Nucleus accumbens (tissue), 56 donors: ENCODE results near the gene BLACAT1.
"Not testable (repeated sequence)": the region's sequence is repeated elsewhere in the genome, so short reads cannot be mapped to it uniquely, and the experiment has no call there.

Experiments
- DNase-seq, 56 donors: peaks; one replicate each; lab custom pipeline; 2025; lab: John Stamatoyannopoulos, UW

Gene BLACAT1

GRCh38 chr1:205422993-205423642 lies 32.7 kb downstream of the BLACAT1 start:
- DNase-seq, result no peak

DNA sequence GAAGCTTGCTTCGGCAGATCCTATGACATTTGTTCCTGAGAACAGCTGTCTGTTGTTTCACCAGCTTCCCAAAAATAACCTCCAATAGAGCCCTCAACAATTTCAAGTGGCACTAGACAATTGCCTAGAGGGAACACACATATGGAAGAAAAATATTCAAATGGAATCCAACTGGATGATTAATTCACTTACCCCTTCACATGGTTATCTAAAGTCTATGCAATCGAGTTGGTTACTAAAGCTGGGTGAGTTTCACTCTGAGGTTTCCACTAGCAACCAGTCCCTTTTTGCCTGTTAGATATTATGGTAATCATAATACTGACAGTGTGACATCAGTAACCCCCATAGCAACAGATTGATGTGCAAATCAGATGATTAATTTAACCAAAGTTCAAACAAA lies 34.0 kb downstream of the BLACAT1 start, which contains the start of gene LEMD1:
Gene LEMD1, minus strand, starts transcription at position 259 of the 400 bp plus-strand sequence. CDS start 1,520 bp downstream, outside the sequence.
- no peak for DNase-seq

GRCh38 chr1:205420938-205421337 lies 34.9 kb downstream of the BLACAT1 start:
- no peak for DNase-seq

GRCh38 chr1:205417870-205418635 lies 37.8 kb downstream of the BLACAT1 start:
- no peak for DNase-seq

DNA sequence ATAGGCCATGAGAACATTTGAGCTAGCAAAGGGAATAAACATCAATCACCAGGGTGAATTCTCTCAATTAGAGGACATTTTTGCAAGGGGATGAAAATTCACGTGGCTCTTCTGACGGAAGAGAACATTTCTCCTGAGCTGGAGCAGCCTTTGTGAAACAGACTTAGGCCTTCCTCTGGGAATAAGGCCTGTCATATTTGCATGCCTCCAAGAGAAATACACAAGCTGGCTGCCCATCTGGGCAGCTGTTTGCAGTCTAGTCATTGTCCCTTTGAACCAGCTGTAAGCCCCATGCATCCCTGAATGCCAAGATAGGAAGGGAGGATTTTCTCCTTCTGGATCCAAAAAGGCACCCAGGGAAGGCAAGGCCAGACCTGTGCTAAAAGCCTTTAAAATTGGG lies 39.5 kb downstream of the BLACAT1 start:
- DNase-seq, result no peak

GRCh38 chr1:205410581-205411298 lies 45.1 kb downstream of the BLACAT1 start:
- no peak for DNase-seq

GRCh38 chr1:205407970-205408369 lies 47.9 kb downstream of the BLACAT1 start:
- DNase-seq, result no peak

- DNase-seq, result not testable (repeated sequence)
Observed at GRCh38 chr1:205406252-205406651, 49.6 kb downstream of the BLACAT1 start.
